HG03520 (cell line): ENCODE data around the gene CFAP99.
A peak's percentile ranks its signal among the peaks of the same experiment; 100 is the strongest.
"Not testable (repeated sequence)": the region's sequence is repeated elsewhere in the genome, so short reads cannot be mapped to it uniquely, and the experiment has no call there.

Experiments used
- ATAC-seq: cut with Tn5 transposase; IDR thresholded peaks from one replicate; pipeline ENCODE4 v1.9.1; 2021; ENCODE audit warnings: mild to moderate bottlenecking, moderate library complexity; ENCODE audit not compliant: unreplicated experiment

Gene CFAP99

DNA sequence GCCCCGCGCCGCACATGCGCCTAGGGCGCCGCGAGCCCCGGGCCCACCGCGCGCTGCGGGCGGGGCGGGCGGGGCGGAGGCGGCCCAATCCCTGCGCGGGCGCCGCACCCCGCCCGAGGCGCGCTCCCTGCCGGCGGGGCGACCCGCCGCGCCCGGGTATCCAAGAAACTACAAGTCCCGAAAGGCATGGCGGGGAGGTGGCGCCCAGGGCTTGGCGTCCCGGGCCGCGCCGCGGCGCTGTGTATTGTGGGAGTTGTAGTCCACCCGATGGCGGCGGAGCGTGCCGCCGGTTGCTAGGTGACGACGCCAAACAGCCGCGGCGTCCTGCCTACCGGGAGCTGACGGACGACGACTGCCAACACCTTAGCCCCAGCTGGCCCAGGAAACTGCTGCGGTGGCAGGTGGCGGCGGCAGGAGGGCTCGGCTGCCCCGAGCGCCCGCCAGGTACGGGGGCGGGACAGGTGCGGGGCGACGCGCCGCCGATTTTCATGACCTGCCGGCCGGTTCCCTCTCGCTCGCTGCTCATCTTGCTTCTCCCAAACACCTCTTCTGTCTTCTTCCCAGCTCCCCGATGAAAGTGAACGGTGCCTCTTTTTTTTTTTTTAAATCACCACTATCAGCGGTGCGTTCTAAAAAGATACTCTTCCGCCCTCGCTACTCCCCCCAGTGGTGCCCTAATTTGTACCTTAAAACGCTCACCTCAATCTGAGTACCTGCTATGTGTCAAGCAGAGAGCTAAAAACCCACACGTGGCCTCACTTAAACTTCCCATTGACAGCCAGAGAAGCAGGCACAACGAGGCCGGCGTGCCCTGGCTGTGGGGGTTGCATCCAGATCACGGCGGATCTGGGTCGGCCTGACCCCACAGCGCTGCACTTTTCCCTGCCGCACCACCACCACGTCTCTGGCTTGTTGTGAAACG lies at the start of gene CFAP99:
Gene CFAP99, plus strand, starts transcription at position 306 of the 922 bp plus-strand sequence.
- ATAC-seq: peak; percentile 86

DNA sequence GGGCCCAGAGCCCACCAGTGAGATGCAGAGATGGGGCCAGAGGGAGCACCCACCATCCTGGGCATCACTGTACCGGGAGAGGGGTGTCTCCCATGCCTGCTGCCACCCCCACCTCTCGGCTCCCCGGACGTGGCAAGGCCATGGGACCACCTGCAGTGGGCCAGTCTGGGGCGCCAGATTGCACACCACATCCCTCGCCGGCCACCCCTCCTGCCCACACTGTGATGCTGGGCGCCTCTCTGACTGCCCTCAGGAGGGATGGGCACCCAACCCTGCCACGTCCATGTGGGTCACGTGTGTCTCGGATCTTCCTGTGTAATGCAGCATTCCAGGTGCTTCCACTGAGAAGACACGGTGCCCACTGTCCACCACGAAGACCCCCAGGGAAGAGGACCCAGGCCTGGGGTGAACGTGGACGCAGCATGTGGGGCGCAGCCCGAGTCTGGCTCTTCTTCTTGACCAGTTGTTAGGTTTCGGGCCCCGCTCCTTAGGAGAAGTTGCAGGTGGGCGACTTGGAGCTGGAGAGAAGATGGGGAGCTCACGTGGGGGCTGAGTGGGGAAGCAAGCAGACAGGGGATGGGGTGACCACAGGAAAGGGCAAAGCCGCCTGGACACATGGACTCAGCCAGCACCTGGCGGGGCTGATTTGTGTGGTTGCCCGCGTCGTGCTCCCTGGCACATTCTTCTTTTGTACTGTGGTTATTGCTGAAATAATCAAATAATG lies 48.0 kb upstream of the CFAP99 start:
- ATAC-seq: no peak

DNA sequence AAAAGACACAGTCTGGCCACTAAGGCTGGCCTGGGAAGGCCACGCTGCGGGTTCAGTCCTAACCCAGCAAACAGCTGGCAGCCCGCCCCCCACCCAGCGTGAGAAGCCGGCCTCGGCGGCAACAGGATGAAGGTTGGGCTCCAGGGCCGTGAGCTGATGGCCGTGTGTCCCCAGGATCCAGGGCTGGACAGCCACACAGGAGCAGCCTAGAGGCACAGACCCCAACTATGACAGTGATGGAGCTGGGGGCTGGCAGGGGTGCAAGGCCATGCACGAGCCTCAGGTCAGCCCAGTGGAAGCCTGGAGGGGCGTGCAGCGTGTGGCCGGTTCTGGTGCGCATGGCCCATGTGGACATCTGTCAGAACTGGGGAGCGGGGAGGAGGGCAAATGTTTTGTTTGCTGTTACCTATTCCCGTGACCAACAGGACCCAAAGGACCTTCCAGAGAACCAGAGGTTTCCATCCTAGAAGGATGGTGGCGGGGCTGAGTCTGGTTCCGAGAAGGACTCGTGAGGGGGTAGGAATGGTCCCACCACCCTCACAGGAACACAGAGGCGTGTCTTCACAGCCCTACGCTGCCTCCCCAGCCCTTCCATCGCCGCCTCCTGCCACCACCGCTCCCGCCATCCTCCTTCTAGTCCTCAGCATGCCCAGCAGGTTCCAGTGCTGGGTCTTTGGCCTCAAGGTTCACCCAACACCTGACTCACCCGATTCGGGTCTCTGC lies 46.8 kb upstream of the CFAP99 start:
- ATAC-seq: no peak

DNA sequence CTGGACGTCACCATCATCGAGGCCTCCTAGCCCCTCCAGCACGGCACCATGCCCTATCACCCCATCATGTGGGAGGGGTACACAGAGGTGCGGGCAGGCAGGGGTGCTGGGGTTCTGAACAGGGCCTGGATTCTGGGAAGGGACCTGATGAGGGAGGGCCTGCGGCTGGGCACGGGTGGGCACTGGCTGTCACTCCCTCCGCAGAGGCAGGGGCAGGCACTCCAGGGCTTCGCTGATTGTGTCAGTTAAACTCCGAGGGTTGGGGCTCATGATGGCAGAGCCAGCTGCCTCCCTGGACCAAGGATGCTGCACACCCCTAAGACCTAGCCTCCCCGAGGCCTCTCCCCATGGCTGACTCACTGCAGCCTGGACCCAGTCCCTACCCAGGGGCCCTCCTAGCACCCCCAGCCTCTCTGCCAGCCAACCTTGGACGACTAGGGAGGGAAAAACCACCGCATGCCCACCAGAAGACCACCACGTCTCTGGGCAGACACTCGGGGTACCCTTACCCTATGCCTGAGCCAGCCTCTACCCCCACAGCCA lies 46.2 kb upstream of the CFAP99 start:
- ATAC-seq: no peak

DNA sequence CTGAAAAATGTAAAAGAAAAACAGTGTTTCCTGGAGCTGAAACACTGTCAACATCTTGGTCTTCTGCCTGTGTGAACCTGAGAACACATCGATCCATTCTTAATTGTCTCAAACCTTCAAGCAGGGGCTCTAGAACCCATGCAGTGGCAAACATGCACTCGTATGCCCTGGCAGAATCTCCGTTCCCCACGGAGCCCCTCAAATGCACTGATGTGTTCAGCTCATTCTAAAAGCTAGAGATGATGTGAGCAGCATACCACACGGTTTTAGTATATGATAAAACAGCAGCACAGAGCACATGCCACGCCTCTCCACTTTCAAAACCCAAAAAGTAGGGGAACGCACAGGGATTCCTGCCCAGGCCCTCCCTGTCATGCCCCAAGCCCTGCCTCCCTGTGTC lies 45.2 kb upstream of the CFAP99 start:
- no peak for ATAC-seq

DNA sequence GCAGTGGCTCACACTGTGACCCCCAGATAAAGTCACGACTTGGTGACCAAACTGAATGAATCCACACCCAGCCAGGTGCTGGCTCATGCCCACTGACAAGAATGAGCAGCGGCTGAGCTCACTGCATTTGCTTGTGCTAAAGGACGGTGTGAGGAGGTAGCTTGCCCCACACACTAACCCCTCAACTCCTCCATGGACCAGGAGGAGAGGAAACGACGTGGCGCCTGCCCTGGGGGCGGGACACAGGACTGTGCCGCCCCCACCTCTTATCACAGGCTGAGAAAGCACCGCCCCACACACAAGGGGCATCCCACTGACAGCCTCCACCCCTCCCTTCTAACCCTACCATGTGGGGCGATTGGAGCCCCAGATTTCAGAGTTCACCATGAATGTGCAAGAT lies 43.3 kb upstream of the CFAP99 start:
- no peak for ATAC-seq

DNA sequence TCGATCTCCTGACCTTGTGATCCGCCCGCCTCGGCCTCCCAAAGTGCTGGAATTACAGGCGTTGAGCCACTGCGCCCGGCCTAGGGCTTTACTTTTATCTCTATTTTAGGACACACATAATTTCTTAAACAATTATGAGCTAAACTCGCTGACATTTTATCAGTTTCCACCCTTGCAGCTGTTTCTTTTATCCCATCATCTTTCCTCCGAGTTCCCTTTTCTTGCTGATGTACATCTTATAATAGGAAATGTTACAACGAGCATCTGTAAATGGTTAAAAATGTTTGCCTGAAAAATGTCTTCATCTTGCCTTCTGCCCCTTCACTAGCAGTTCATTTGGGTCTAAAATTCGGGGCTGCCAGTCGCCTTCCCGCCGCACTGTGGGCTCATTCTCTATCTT lies 41.5 kb upstream of the CFAP99 start:
- ATAC-seq: no peak

DNA sequence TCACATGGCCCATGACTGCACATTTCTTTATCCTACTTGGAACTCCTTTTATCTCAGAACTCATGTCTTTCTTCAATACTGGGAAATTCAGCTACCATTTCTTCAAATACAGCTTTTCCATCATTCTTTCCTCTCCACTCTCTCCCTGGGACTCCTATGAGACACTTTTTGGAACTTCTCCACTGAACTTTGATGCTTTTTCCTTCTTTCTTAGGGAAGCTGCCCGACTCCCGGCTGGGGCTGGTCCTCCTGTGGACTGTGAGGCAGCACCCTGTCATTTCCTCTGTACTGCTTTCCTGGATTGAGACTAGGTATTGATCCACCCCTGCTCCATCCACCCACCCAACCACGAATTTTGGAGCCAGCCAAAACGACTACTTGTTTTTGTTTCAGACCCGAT lies 40.4 kb upstream of the CFAP99 start:
- ATAC-seq: no peak

DNA sequence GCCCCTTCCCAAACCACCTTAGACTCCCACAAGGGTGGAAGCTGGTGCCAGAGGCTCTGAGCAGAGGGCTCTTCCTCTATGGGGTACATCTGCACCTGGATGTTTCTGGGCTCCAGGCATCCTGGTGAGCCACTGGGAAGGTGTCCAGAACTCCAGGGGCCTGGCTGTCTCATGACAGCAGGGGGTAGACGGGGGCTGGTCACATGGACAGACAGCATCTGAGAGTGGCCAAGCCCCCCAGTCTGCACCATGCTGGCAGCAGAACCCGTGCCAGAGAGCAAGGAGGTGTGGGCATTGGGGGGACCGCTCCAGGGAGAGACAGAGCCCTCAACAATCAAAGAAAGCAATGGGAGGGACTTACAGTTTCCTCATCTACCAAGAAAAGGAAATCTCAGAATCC lies 39.9 kb upstream of the CFAP99 start:
- no peak for ATAC-seq

DNA sequence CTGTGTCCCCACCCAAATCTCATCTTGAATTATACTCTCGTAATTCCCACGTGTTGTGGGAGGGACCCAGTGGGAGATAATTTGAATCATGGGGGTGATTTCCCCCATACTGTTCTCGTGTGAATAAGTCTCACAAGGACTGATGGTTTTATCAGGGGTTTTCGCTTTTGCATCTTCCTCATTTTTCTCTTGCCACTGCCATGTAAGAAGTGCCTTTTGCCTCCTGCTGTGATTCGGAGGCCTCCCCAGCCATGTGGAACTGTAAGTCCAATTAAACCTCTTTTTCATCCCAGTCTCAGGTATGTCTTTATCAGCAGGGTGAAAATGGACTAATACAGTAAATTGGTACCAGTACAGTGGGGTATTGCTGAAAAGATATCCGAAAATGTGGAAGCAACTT lies 38.2 kb upstream of the CFAP99 start:
- ATAC-seq: not testable (repeated sequence)

DNA sequence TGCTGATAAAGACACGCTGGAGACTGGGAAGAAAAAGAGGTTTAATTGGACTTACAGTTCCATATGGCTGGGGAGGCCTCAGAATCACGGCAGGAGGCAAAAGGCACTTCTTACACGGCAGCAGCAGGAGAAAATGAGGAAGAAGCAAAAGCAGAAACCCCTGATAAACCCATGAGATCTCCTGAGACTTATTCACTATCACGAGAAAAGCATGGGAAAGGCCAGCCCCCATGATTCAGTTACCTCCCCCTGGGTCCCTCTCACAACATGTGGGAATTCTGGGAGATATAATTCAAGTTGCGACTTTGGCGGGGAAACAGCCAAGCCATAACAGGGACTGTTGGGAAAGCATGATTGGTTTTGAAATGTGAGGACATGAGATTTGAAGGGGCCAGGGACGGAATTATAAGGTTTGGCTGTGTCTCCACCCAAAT lies 36.0 kb upstream of the CFAP99 start:
- not testable (repeated sequence) for ATAC-seq

DNA sequence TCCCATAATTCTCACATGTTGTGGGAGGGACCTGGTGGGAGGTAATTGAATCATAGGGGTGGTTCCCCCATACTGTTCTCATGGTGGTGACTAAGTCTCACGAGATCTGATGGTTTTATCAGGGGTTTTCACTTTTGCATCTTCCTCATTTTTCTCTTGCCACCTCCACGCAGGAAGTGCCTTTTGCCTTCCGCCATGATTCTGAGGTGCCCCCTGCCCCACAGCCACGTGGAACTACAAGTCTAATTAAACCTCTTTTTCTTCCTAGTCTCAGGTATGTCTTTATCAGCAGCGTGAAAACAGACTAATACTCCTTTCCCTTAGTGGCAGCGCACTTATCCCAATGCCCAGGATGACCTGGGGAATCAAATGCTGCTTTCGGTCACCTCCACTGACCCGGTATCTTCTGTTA lies 35.5 kb upstream of the CFAP99 start:
- ATAC-seq: not testable (repeated sequence)

DNA sequence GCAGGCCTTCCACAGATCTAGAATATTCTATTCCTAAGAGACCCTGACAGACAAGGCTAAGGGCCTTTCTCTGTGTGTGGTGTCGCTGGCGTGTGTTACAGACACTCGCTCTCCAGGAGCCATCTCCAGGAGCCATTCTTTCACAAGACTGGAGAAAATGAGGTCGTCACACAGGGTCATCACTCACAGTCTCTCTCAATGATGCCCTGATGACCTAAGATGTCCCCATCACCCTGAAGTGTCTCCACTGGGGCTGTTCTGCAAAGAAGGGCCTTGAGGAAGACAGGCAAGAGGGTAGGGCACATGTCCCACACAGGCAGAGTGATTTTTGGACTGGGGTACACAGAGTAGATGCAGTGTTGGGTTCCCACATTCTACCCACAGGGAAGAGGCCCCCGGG lies 35.0 kb upstream of the CFAP99 start:
- ATAC-seq: no peak

DNA sequence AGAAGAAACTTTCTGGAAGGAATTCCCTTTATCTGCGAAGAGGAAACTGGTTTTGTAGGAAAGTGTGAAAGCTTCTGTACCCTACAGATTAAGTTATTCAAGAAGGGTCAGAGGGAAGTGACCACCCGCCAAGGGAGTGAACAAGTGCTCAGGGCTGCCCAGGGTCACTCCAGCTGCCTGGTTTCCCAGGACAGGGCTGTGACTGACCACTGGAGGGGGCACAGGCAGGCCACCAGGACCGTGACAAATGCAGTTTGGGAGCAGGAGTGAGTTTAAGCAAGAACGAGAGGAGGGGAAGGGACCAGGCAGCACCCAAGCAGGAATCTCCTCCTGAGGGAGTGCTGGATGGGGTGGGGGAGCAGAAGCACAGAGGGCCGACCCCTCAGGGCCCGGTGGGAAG lies 34.5 kb upstream of the CFAP99 start:
- ATAC-seq: no peak

DNA sequence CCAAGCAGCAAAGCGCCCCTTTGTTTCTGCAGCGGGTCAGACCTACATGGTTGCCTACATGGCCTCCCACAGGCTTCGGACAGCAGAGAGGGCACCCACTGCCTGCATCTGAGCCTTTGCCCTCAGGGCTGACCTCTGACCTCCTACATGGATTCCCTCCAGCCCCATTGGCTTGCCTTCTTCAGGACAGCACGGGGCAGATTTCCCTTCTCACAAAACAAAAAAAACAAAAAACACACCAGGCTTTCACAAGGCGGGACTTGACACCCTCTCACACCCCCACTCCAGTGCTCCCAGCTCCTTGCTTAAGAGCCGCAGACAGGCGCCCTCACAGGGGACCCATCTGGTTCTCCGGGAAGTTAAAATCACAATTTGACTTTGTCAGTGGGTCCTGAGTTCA lies 33.2 kb upstream of the CFAP99 start:
- ATAC-seq: no peak

DNA sequence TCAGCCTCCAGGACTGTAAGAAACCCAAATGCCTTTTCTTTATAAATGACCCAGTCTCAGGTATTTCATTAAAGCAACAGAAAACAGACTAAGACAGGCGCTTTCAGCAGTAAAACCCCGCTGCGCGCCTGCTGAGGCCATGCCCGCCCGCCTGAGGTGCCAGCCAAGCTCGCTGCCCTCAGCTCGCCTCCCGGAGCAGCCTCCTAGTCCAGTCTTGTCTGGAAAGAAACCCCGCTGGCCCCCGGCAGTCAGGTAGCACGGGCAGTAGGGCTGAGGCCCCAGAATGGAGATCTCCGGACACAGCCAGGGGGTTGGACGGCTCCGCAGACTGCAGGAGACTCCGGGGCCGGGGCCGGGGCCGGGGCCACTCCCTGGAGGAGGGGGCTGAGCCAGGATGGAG lies 32.0 kb upstream of the CFAP99 start:
- ATAC-seq: no peak

DNA sequence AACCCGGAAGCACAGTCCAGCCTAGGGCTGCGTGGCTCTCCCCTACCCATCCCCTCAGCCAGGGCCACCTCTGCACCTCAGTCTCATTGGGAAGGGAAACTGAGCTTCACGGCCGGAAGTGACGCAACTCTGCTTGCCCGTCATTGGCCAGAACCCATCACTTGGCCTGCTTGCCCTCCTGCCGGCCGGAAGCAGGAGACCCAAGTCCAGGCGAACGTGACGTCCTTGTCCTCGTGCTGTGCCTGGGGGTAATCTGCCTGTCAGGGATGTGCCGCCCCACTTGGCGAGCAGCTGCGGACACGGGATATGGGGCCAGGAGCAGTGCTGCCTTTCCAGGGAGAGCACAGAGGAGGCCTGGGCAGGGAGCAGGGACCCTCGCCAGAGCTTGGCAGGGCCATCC lies 31.5 kb upstream of the CFAP99 start:
- no peak for ATAC-seq

DNA sequence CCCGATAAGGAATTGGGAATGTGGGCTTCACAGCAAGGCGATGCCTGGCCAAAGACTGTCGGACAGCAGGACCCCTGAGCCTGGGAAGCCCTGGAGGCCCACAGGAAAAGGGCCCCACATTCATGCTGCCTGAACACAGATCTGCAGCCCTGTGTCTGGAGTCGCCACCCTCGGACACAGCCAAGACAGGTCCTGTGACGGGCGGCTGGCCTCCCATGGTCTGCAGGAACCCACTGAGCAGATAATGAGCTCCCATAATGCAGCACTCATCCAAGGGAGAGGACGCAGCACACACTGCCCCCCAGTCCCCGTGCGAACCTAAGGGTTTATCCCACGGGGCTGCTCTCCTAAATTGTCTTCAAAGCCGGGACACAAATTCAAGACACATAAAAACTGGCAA lies 30.9 kb upstream of the CFAP99 start:
- ATAC-seq: no peak

DNA sequence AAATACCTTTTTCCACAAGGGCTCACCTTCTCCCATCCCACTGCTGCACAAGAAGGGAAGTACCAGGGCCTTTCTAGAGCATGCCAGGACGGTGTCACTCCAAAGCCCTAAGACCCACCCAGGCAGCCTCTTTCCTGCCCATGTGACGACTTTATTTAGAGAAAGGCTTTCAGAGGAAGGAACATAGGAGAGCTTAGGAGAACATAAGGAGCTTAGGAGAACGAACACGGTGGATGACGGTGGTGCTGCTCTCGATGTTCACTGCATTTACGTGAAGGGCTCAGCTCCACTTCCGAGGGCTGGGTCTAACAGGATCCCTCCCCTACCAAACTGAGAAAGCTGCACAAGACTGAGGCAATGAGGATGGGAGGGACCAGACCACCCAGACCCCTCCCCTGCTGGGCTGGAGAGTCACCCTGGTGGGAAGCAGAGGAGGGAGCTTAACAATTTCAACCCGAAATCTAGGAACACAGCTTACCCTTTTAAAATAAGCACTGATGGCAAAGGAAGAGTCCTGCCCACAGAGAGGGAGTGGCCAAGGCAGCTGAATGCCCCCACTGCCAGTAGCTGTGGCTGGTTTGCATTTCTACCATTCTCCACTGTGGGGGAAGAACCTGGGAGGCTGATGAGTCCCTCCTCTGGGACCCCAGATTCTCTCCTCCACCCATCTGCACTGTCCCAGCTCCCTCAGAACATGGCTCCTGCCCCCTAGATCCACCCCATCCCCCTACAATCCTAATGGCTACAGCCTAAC lies 30.1 kb upstream of the CFAP99 start:
- no peak for ATAC-seq

DNA sequence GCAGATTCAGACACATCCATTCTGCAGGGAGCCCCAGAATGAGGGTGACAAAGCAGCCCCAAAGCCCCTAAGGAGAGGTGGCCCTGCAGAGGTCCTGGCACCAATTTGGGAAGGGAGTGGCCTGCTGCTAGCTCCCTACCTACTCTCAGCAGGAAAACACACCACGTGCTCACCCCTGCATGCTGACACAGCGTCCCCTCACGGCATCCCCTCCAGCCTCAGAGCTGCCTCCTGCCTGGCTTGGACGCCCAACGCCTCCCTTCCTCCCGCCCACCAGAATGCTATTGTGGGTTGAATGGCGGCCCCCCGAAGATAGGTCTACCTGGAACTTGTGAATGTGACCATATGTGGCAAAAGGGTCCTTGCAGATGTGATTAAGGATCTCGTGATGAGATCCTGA lies 29.1 kb upstream of the CFAP99 start:
- ATAC-seq: no peak

DNA sequence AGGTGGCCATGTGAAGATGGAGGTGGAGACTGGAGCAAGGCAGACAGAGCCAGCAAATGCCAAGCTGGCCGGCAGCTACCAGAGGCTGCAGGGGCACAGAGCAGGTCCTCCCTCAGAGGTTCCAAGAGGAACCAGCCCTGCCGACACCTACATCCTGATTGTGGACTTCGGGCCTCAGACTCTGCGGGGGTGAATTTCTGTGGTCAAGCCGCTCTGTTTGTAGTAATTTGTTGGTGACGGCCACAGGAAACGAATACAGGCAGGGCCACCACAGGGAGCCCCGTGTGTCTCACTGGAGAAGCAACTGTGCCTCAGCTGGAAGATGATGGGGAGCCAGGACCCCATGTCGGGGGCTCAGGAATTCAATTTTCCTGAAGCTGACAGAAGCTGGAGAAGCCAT lies 28.6 kb upstream of the CFAP99 start:
- ATAC-seq: no peak
